ENCODE results near the gene PKIG.
A peak's percentile ranks its signal among the peaks of the same experiment; 100 is the strongest.
"Not testable (repeated sequence)": the region's sequence is repeated elsewhere in the genome, so short reads cannot be mapped to it uniquely, and the experiment has no call there.

PKIG gene

GRCh38 chr20:44582311-44583025, at the start of gene PKIG:
PKIG (plus strand) TSS chr20:44582579; CDS start chr20:44614557, 31,978 bp downstream.
- no peak for DNase-seq

GRCh38 chr20:44532981-44533331, 49.4 kb upstream of the PKIG start:
- no peak for DNase-seq

- peak in 13 of 56 donors; percentile 6 to 54 (median 19) for DNase-seq
Measured at GRCh38 chr20:44533928-44534327, 48.5 kb upstream of the PKIG start.

- DNase-seq, result no peak
Measured at GRCh38 chr20:44536175-44536574, 46.2 kb upstream of the PKIG start.

- no peak for DNase-seq
Measured at GRCh38 chr20:44537993-44538392, 44.4 kb upstream of the PKIG start.

GRCh38 chr20:44540834-44541233, 41.5 kb upstream of the PKIG start:
- no peak for DNase-seq

GRCh38 chr20:44541992-44542391, 40.4 kb upstream of the PKIG start:
- no peak for DNase-seq

GRCh38 chr20:44542890-44543289, 39.5 kb upstream of the PKIG start:
- no peak for DNase-seq

- no peak for DNase-seq
Measured at GRCh38 chr20:44543358-44543757, 39.0 kb upstream of the PKIG start.

- DNase-seq, result no peak
Measured at GRCh38 chr20:44544263-44544662, 38.1 kb upstream of the PKIG start.

GRCh38 chr20:44547419-44547818, 35.0 kb upstream of the PKIG start:
- no peak for DNase-seq

- DNase-seq, result no peak
Measured at GRCh38 chr20:44549123-44549522, 33.3 kb upstream of the PKIG start.

GRCh38 chr20:44552050-44552449, 30.3 kb upstream of the PKIG start:
- no peak for DNase-seq

GRCh38 chr20:44552568-44552949, 29.8 kb upstream of the PKIG start:
- DNase-seq, result no peak

GRCh38 chr20:44552950-44553908, 29.1 kb upstream of the PKIG start:
- DNase-seq, result peak in 1 of 56 donors; percentile 3

- DNase-seq, result no peak
Measured at GRCh38 chr20:44559302-44559701, 23.1 kb upstream of the PKIG start.

- DNase-seq, result no peak
Measured at GRCh38 chr20:44560229-44560628, 22.1 kb upstream of the PKIG start.

GRCh38 chr20:44560818-44561217, 21.6 kb upstream of the PKIG start:
- DNase-seq, result not testable (repeated sequence)

GRCh38 chr20:44561876-44562275, 20.5 kb upstream of the PKIG start:
- no peak for DNase-seq

- DNase-seq, result no peak
Measured at GRCh38 chr20:44566018-44566417, 16.4 kb upstream of the PKIG start.

GRCh38 chr20:44566811-44567210, 15.6 kb upstream of the PKIG start:
- DNase-seq, result no peak

GRCh38 chr20:44570367-44570766, 12.0 kb upstream of the PKIG start:
- DNase-seq, result no peak
